ENCODE measurements around the gene ZNF789. TPM values are rescaled to one million over a fixed set of nuclear protein-coding genes. Genes with fewer than 3 reads are reported as not detected.

The ZNF789 gene
- total and polyA plus RNA-seq, 9 of the 15 experiments (the other 6 are each of a cell fraction or from before 2014, with no cell fraction given), result 6.1 to 57.0 (median 24.8) TPM

- TF ChIP-seq SP1 (CRISPR knock-in tag; IDR thresholded peaks at IDR 0.05) (peak; percentile 84), ZNF408 (CRISPR knock-in tag; IDR thresholded peaks at IDR 0.05; ENCODE audit: low read depth) (0 out of 2 replicates have a peak, but pooled peaks have one; percentile 13), EP400 (IDR thresholded peaks at IDR 0.05) (peak; percentile 83), KLF16 (IDR thresholded peaks at IDR 0.05) (no peak), ETS2 (tag; IDR thresholded peaks at IDR 0.05; ENCODE audit: borderline replicate concordance, poor library complexity, severe bottlenecking) (no peak), CREBBP (IDR thresholded peaks at IDR 0.05; ENCODE audit: low read depth, low read length) (no peak), TCF7L2 (IDR thresholded peaks at IDR 0.05; ENCODE audit: low read depth, low read length) (no peak), SIN3A (IDR thresholded peaks at IDR 0.05; ENCODE audit: borderline replicate concordance in 2 of 2, control insufficient read depth in 1 of 2, low read depth in 2 of 2, low read length in 2 of 2) (peak in 1 of 2 experiments; percentile 87; a peak in 1 of 4 replicates), SRSF7 (optimal IDR thresholded peaks at IDR 0.05; ENCODE audit: low read depth, low read length) (no peak), MBD2 (IDR thresholded peaks at IDR 0.05; ENCODE audit: borderline replicate concordance, low read depth) (peak; percentile 82), KAT2B (IDR thresholded peaks at IDR 0.05; ENCODE audit: low read depth, low read length) (no peak), HMBOX1 (IDR thresholded peaks at IDR 0.05) (no peak), ARID3A (IDR thresholded peaks at IDR 0.05; ENCODE audit: borderline replicate concordance, low read depth, low read length) (peak; percentile 94), THAP7 (CRISPR knock-in tag; IDR thresholded peaks at IDR 0.05) (peak; percentile 8; the same call in 1 of the 2 replicates), TCFL5 (CRISPR knock-in tag; conservative IDR thresholded peaks at IDR 0.05) (no peak), STAT5A (IDR thresholded peaks at IDR 0.05; ENCODE audit: borderline replicate concordance, low read length) (no peak; the same call in 1 of the 2 replicates), TEAD4 (IDR thresholded peaks at IDR 0.05; ENCODE audit: low read length) (no peak), TEAD4 (CRISPR knock-in tag; IDR thresholded peaks at IDR 0.05; ENCODE audit: borderline replicate concordance) (no peak), CUX1 (CRISPR knock-in tag; IDR thresholded peaks at IDR 0.05) (no peak), MAFF (IDR thresholded peaks at IDR 0.05; ENCODE audit: low read length) (no peak)
Measured at GRCh38 chr7:99472561-99473314, at the start of gene ZNF789 (continued).

Measured in K562 (cell line).